Gastrocnemius medialis (tissue), 4 donors: Measurements from ENCODE around the gene SLC6A18. TPM values are rescaled to one million over a fixed set of nuclear protein-coding genes. Genes with fewer than 3 reads are reported as not detected.

Source experiments
- ATAC-seq, 2 donors: fragments of 150-250 bp; one replicate each; pipeline ENCODE4 v1.9.1; 2016
- DNase-seq, 2 donors: peaks; one replicate each; pipeline ENCODE4 v3.0.0-alpha.2; 2019
- H3K27ac ChIP-seq, 4 donors: fragments of 200-600 bp; sonication (generic); 1 replicate in 1 of 4; 2 replicates in 3 of 4; pipeline ENCODE4 v1.5.1; 2016 to 2018; ENCODE audit warnings: mild to moderate bottlenecking in 2 of 4, moderate library complexity in 1 of 4
- H3K27me3 ChIP-seq, 3 donors: fragments of 200-600 bp; sonication (generic) in 2 of 3; 1 replicate in 1 of 3; 2 replicates in 2 of 3; pipeline versions ENCODE4 v1.5.1 to v1.6.0; 2016 to 2019; ENCODE audit warnings: mild to moderate bottlenecking in 1 of 3, moderate library complexity in 1 of 3
- H3K36me3 ChIP-seq, 2 donors: fragments of 200-600 bp; sonication (generic) in 1 of 2; one replicate each; pipeline ENCODE4 v1.5.1; 2017 to 2018
- H3K4me1 ChIP-seq, 2 donors: fragments of 200-600 bp; sonication (generic) in 1 of 2; one replicate each; pipeline ENCODE4 v1.5.1; 2016 to 2017; ENCODE audit warnings: mild to moderate bottlenecking in 2 of 2
- H3K4me3 ChIP-seq, 4 donors: fragments of 200-600 bp; sonication (generic) in 3 of 4; 1 replicate in 1 of 4; 2 replicates in 3 of 4; pipeline ENCODE4 v1.5.1; 2016 to 2019; ENCODE audit warnings: mild to moderate bottlenecking in 2 of 4
- H3K9me3 ChIP-seq, 3 donors: fragments of 200-600 bp; sonication (generic) in 2 of 3; 1 replicate in 1 of 3; 2 replicates in 2 of 3; pipeline ENCODE4 v1.5.1; 2016 to 2019
- CTCF ChIP-seq, 5 experiments: fragments of 450-650 bp in 3 of 5; fragments of 200-600 bp in 2 of 5; sonication (generic) in 2 of 5; IDR thresholded peaks in 4 of 5; conservative IDR thresholded peaks in 1 of 5; 1 replicate in 4 of 5; 2 replicates in 1 of 5; pipeline ENCODE4 v1.5.1; 2016 to 2019; ENCODE audit warnings: antibody characterized with exemption in 5 of 5, mild to moderate bottlenecking in 3 of 5, moderate library complexity in 3 of 5
- POLR2A ChIP-seq, 2 donors: fragments of 450-650 bp; IDR thresholded peaks; one replicate each; pipeline ENCODE4 v1.6.1; 2017; ENCODE audit warnings: antibody characterized with exemption in 2 of 2, mild to moderate bottlenecking in 2 of 2, moderate library complexity in 2 of 2
- in situ Hi-C, 4 donors: fragments of 200-750 bp; cut with MboI; loops; one replicate each; pipeline versions ENCODE4 v1.15.0 to v1.8.0; 2017; ENCODE audit warnings: low sequenced_read_pairs in 4 of 4
- intact Hi-C: fragments of 100-400 bp; cut with DNase I; formaldehyde crosslinking; loops from one replicate; pipeline ENCODE4 v1.15.1; 2023; ENCODE audit warnings: low total_unique reads
- total RNA-seq, 4 donors: library from RNA; depleted of rRNA; stranded (reverse); fragments of >200 nt; gene quantifications; one replicate each; pipeline versions ENCODE4 v1.1.0 to v1.2.3, GENCODE V29; 2016

SLC6A18 gene
- total RNA-seq, 4 donors from 2014 or later = not detected

- H3K4me3 ChIP-seq = no peak overlapping the region
- H3K4me1 ChIP-seq = no peaks in the 10 kb centered on the region
- no peak overlapping the region for H3K27ac ChIP-seq
- intact Hi-C loops = no loop called here
- H3K36me3 ChIP-seq = no peaks in the 10 kb centered on the region
- TF ChIP-seq CTCF (IDR thresholded peaks at IDR 0.05 in 4 of 5, conservative IDR thresholded peaks at IDR 0.05 in 1 of 5) = no peak
- TF ChIP-seq POLR2A (IDR thresholded peaks at IDR 0.05) = no peak
- H3K9me3 ChIP-seq = no peaks in the 10 kb centered on the region
- no peak for ATAC-seq
- in situ Hi-C loops = no loop called here
- DNase-seq = no peak
- H3K27me3 ChIP-seq = no peaks in the 10 kb centered on the region
Measured at GRCh38 chr5:1277331-1277730, 52.1 kb downstream of the SLC6A18 start.

- Histone ChIP-seq H3K27me3 (no peaks in the 10 kb centered on the region), H3K36me3 (no peaks in the 10 kb centered on the region), H3K4me1 (no peaks in the 10 kb centered on the region), H3K27ac (no peak overlapping the region), H3K9me3 (no peaks in the 10 kb centered on the region), H3K4me3 (no peak overlapping the region)
- in situ Hi-C loops = no loop called here
- TF ChIP-seq POLR2A (IDR thresholded peaks at IDR 0.05) (no peak), CTCF (IDR thresholded peaks at IDR 0.05 in 4 of 5, conservative IDR thresholded peaks at IDR 0.05 in 1 of 5) (no peak)
- intact Hi-C loops = no loop called here
- DNase-seq (no peak), ATAC-seq (no peak)
Measured at GRCh38 chr5:1277781-1278180, 52.6 kb downstream of the SLC6A18 start.

- H3K9me3 ChIP-seq = no peaks in the 10 kb centered on the region
- H3K27me3 ChIP-seq = no peaks in the 10 kb centered on the region
- in situ Hi-C loops (no loop called here), intact Hi-C loops (no loop called here)
- no peaks in the 10 kb centered on the region for H3K4me1 ChIP-seq
- DNase-seq = no peak
- TF ChIP-seq POLR2A (IDR thresholded peaks at IDR 0.05) (no peak), CTCF (IDR thresholded peaks at IDR 0.05 in 4 of 5, conservative IDR thresholded peaks at IDR 0.05 in 1 of 5) (no peak)
- no peak overlapping the region for H3K27ac ChIP-seq
- H3K36me3 ChIP-seq = no peaks in the 10 kb centered on the region
- no peak for ATAC-seq
- H3K4me3 ChIP-seq = no peak overlapping the region
Measured at GRCh38 chr5:1278216-1278615, 53.0 kb downstream of the SLC6A18 start.

- intact Hi-C loops = no loop called here
- no peaks in the 10 kb centered on the region for H3K36me3 ChIP-seq
- ATAC-seq (no peak), DNase-seq (no peak)
- no peaks in the 10 kb centered on the region for H3K4me1 ChIP-seq
- no peak overlapping the region for H3K4me3 ChIP-seq
- TF ChIP-seq CTCF (IDR thresholded peaks at IDR 0.05 in 4 of 5, conservative IDR thresholded peaks at IDR 0.05 in 1 of 5) = no peak
- no peak for TF ChIP-seq POLR2A (IDR thresholded peaks at IDR 0.05)
- H3K9me3 ChIP-seq = no peaks in the 10 kb centered on the region
- H3K27ac ChIP-seq = no peak overlapping the region
- H3K27me3 ChIP-seq = no peaks in the 10 kb centered on the region
- in situ Hi-C loops = no loop called here
Measured at GRCh38 chr5:1278656-1279442, 53.7 kb downstream of the SLC6A18 start.
